ENCODE data around the gene SAMD1. TPM values are rescaled to one million over a fixed set of nuclear protein-coding genes. Genes with fewer than 3 reads are reported as not detected.

Gene SAMD1
- total and polyA plus RNA-seq, 2 of the 13 experiments (the other 11 are each of a cell fraction or from before 2014, with no cell fraction given) = 17.5 to 45.0 TPM

DNA sequence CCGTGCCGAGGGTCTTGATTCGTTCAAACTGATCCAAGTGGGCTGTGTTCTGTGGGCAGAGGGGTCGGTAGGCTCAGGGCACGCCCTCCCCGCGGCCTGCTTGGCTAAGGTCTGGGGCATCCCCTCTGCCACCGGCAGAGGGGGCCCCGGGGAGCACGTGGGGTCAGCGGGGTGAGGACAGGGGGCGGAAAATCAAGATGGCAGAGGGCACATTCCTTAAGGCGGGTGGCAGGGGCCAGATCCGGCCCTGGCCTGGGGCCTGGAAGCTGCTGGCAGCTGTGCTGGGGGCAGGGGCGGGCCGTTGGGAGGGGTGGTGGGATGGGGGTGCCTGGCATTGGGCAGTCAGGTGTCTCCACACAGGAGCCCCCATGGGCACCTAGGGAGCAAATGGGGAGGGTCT is 16.3 kb upstream of the SAMD1 start:
- no peak overlapping the region for H3K27ac ChIP-seq (ENCODE audit: extremely low read length, insufficient read depth, low read length)
- FAIRE-seq = no peak
- H3K27me3 ChIP-seq (ENCODE audit: control insufficient read depth in 1 of 2, insufficient read depth in 2 of 2, low read length in 2 of 2) = no peaks in the 10 kb centered on the region
- 95% methylated on average over 15 of the region's 16 CpGs for WGBS (ENCODE audit: low lambda C conversion rate)
- in situ Hi-C loops (cut with HindIII; ENCODE audit: extremely low pct_ligation_motif_present, low pct_unique_long_range_greater_than_20kb) (no loop called here), intact Hi-C loops (cut with micrococcal nuclease; ENCODE audit: unreplicated experiment) (no loop called here)
- no peak for DNase-seq (ENCODE audit: low spot score)
- H3K4me1 ChIP-seq (ENCODE audit: insufficient read depth, low read length) = peaks cover 14% of the 10 kb centered on the region
- no peak overlapping the region for H3K4me2 ChIP-seq (ENCODE audit: low read depth, low read length)
- H3K9ac ChIP-seq (ENCODE audit: insufficient read depth, low read depth, low read length) = no peak overlapping the region
- no peaks in the 10 kb centered on the region for H3K79me2 ChIP-seq (ENCODE audit: insufficient read depth, low read length)
- no TSS peak for BruUV-seq (replicated peaks)
- ChIA-PET POLR2A (no interaction called here), CTCF (ENCODE audit: low intra/inter-chr PET ratio, low total read pairs) (no interaction called here)
- ATAC-seq = no peak
- H3K36me3 ChIP-seq (replicated peaks in 1 of 2; ENCODE audit: control insufficient read depth in 1 of 2, insufficient read depth in 2 of 2, low read length in 2 of 2) = peaks cover 7 to 14% of the 10 kb centered on the region in 2 experiments; a peak in 4 of 5 replicates
- H2AFZ ChIP-seq (ENCODE audit: low read length) = no peak overlapping the region
- H3K4me3 ChIP-seq (replicated peaks in 1 of 3; ENCODE audit: insufficient read depth in 1 of 3, low read depth in 2 of 3, low read length in 3 of 3) = no peak overlapping the region
- no peaks in the 10 kb centered on the region for H3K9me3 ChIP-seq (ENCODE audit: low read length)
- no peaks in the 10 kb centered on the region for H4K20me1 ChIP-seq (ENCODE audit: insufficient read depth, low read length)
- TF ChIP-seq CCDC6 (CRISPR knock-in tag; IDR thresholded peaks at IDR 0.05) = no peak
- no peak for TF ChIP-seq GLI4 (CRISPR knock-in tag; IDR thresholded peaks at IDR 0.05; ENCODE audit: borderline replicate concordance)
- TF ChIP-seq SOX13 (IDR thresholded peaks at IDR 0.05) = no peak
- TF ChIP-seq SOX13 (CRISPR knock-in tag; conservative IDR thresholded peaks at IDR 0.05 in 1 of 2, IDR thresholded peaks at IDR 0.05 in 1 of 2) = no peak
- TF ChIP-seq, protein P1, sequence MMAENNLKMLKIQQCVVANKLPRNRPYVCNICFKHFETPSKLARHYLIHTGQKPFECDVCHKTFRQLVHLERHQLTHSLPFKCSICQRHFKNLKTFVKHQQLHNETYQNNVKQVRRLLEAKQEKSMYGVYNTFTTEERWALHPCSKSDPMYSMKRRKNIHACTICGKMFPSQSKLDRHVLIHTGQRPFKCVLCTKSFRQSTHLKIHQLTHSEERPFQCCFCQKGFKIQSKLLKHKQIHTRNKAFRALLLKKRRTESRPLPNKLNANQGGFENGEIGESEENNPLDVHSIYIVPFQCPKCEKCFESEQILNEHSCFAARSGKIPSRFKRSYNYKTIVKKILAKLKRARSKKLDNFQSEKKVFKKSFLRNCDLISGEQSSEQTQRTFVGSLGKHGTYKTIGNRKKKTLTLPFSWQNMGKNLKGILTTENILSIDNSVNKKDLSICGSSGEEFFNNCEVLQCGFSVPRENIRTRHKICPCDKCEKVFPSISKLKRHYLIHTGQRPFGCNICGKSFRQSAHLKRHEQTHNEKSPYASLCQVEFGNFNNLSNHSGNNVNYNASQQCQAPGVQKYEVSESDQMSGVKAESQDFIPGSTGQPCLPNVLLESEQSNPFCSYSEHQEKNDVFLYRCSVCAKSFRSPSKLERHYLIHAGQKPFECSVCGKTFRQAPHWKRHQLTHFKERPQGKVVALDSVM (CRISPR knock-in tag; IDR thresholded peaks at IDR 0.05) = no peak
- TF ChIP-seq JARID2 (CRISPR knock-in tag; IDR thresholded peaks at IDR 0.05; ENCODE audit: insufficient replicate concordance) = no peak
- TF ChIP-seq, protein P2, sequence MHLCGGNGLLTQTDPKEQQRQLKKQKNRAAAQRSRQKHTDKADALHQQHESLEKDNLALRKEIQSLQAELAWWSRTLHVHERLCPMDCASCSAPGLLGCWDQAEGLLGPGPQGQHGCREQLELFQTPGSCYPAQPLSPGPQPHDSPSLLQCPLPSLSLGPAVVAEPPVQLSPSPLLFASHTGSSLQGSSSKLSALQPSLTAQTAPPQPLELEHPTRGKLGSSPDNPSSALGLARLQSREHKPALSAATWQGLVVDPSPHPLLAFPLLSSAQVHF (CRISPR knock-in tag; IDR thresholded peaks at IDR 0.05) = no peak
- TF ChIP-seq RXRA (CRISPR knock-in tag; IDR thresholded peaks at IDR 0.05) = no peak
